Testis (tissue), 2 donors: ENCODE data around the gene FRS3.

Experiments used
- CTCF ChIP-seq, 3 experiments: fragments of 450-650 bp in 2 of 3; fragments of 200-600 bp in 1 of 3; sonication (generic) in 1 of 3; IDR thresholded peaks; one replicate each; pipeline ENCODE4 v1.5.1; 2016 to 2019; ENCODE audit warnings: antibody characterized with exemption in 3 of 3, mild to moderate bottlenecking in 2 of 3, moderate library complexity in 1 of 3
- POLR2A ChIP-seq: fragments of 450-650 bp; IDR thresholded peaks from one replicate; pipeline ENCODE4 v1.6.1; 2017; ENCODE audit warnings: antibody characterized with exemption, mild to moderate bottlenecking, moderate library complexity

GRCh38 chr6:41720783-41721182 is 58.9 kb downstream of the FRS3 start:
- no peak for TF ChIP-seq CTCF (IDR thresholded peaks at IDR 0.05)
- TF ChIP-seq POLR2A = no peak
